WTC11 (cell line): ENCODE measurements around the gene RRP1. TPM values are rescaled to one million over a fixed set of nuclear protein-coding genes. Genes with fewer than 3 reads are reported as not detected.

Experiments
- ATAC-seq: fragments of 200-7000 bp; cut with Tn5 transposase; 2 replicates; pipeline ENCODE4 v1.10.0; 2021; ENCODE audit warnings: mild to moderate bottlenecking, moderate library complexity
- CTCF ChIA-PET: fragments of 300-600 bp; sonication (Branson Sonifier 250); formaldehyde crosslinking; loops from one replicate; lab custom pipeline; 2021; ENCODE audit warnings: antibody characterized with exemption; lab: Charles Lee
- POLR2A ChIA-PET: fragments of 350-600 bp; sonication (Branson Sonifier 250); formaldehyde crosslinking; loops from one replicate; lab custom pipeline; 2021; ENCODE audit warnings: antibody characterized with exemption; lab: Charles Lee
- DNase-seq: peaks from one replicate; pipeline ENCODE4 v3.0.0; 2021; ENCODE audit warnings: low spot score
- H3K27ac Mint-ChIP-seq: 2 replicates; pipeline ENCODE4 v1.8.0; 2021; ENCODE audit warnings: mixed read lengths
- H3K27me3 Mint-ChIP-seq: 2 replicates; pipeline ENCODE4 v1.8.0; 2021; ENCODE audit warnings: low read depth, mild to moderate bottlenecking, moderate library complexity, mixed read lengths
- H3K36me3 Mint-ChIP-seq: 2 replicates; pipeline ENCODE4 v1.8.0; 2021; ENCODE audit warnings: mixed read lengths
- H3K4me1 Mint-ChIP-seq: 2 replicates; pipeline ENCODE4 v1.8.0; 2022; ENCODE audit warnings: mixed read lengths
- H3K4me3 Mint-ChIP-seq: 2 replicates; pipeline ENCODE4 v1.8.0; 2021; ENCODE audit warnings: mild to moderate bottlenecking, moderate library complexity, mixed read lengths
- H3K9me3 Mint-ChIP-seq: 2 replicates; pipeline ENCODE4 v1.8.0; 2021; ENCODE audit warnings: mixed read lengths
- AR ChIP-seq: fragments of 250-450 bp; sonication (Bioruptor Pico); IDR thresholded peaks from 2 replicates; pipeline ENCODE4 v1.9.0; 2021; ENCODE audit warnings: mild to moderate bottlenecking
- ATF6 ChIP-seq: sonication (generic); formaldehyde crosslinking; IDR thresholded peaks from 2 replicates; pipeline ENCODE4 v1.8.1; 2023; ENCODE audit warnings: mild to moderate bottlenecking, missing genetic modification reagents
- CREM ChIP-seq: sonication (generic); formaldehyde crosslinking; IDR thresholded peaks from 2 replicates; pipeline ENCODE4 v1.8.1; 2022; ENCODE audit warnings: mild to moderate bottlenecking, missing genetic modification reagents, moderate library complexity
- E2F1 ChIP-seq: sonication (generic); formaldehyde crosslinking; IDR thresholded peaks from 2 replicates; pipeline ENCODE4 v1.8.0; 2022; ENCODE audit warnings: mild to moderate bottlenecking, missing genetic modification reagents
- EMX1 ChIP-seq: fragments of 250-450 bp; sonication (Bioruptor Pico); IDR thresholded peaks from 2 replicates; pipeline ENCODE4 v1.8.0; 2021; ENCODE audit warnings: mild to moderate bottlenecking
- FOXJ3 ChIP-seq: sonication (generic); formaldehyde crosslinking; IDR thresholded peaks from 2 replicates; pipeline ENCODE4 v1.9.0; 2021; ENCODE audit warnings: missing genetic modification reagents, mild to moderate bottlenecking, borderline replicate concordance
- FOXP4 ChIP-seq: sonication (generic); formaldehyde crosslinking; IDR thresholded peaks from 2 replicates; pipeline ENCODE4 v1.8.0; 2022; ENCODE audit warnings: mild to moderate bottlenecking, missing genetic modification reagents
- HMGA2 ChIP-seq: fragments of 250-450 bp; sonication (Bioruptor Pico); IDR thresholded peaks from 2 replicates; pipeline ENCODE4 v1.4.0; 2021; ENCODE audit warnings: mild to moderate bottlenecking, moderate library complexity
- IRF1 ChIP-seq: sonication (generic); formaldehyde crosslinking; IDR thresholded peaks from 2 replicates; pipeline ENCODE4 v1.8.0; 2023; ENCODE audit warnings: missing genetic modification reagents
- IRF2 ChIP-seq: sonication (generic); formaldehyde crosslinking; IDR thresholded peaks from 2 replicates; pipeline ENCODE4 v1.8.0; 2022; ENCODE audit warnings: low read depth, missing genetic modification reagents, borderline replicate concordance
- JUN ChIP-seq: sonication (generic); formaldehyde crosslinking; IDR thresholded peaks from 2 replicates; pipeline ENCODE4 v1.8.0; 2023; ENCODE audit warnings: mild to moderate bottlenecking, missing genetic modification reagents
- RORB ChIP-seq: fragments of 250-450 bp; sonication (Bioruptor Pico); IDR thresholded peaks from 2 replicates; pipeline ENCODE4 v1.9.0; 2021; ENCODE audit warnings: mild to moderate bottlenecking
- SMAD3 ChIP-seq: sonication (generic); formaldehyde crosslinking; IDR thresholded peaks from 2 replicates; pipeline ENCODE4 v1.8.0; 2022; ENCODE audit warnings: missing genetic modification reagents, mild to moderate bottlenecking, borderline replicate concordance
- SMAD4 ChIP-seq: sonication (generic); formaldehyde crosslinking; IDR thresholded peaks from 2 replicates; pipeline ENCODE4 v1.8.0; 2022; ENCODE audit warnings: mild to moderate bottlenecking, missing genetic modification reagents
- TEAD4 ChIP-seq: sonication (generic); formaldehyde crosslinking; IDR thresholded peaks from 2 replicates; pipeline ENCODE4 v1.8.0; 2022; ENCODE audit warnings: mild to moderate bottlenecking, missing genetic modification reagents
- ZBTB43 ChIP-seq: sonication (generic); formaldehyde crosslinking; IDR thresholded peaks from 2 replicates; pipeline ENCODE4 v1.8.1; 2023; ENCODE audit warnings: mild to moderate bottlenecking, missing genetic modification reagents
- ZNF138 ChIP-seq: sonication (generic); formaldehyde crosslinking; conservative IDR thresholded peaks from 2 replicates; pipeline ENCODE4 v1.8.1; 2022; ENCODE audit warnings: mild to moderate bottlenecking, moderate library complexity, missing genetic modification reagents
- ZNF512 ChIP-seq: sonication (generic); formaldehyde crosslinking; IDR thresholded peaks from 2 replicates; pipeline ENCODE4 v1.8.1; 2022; ENCODE audit warnings: missing genetic modification reagents, borderline replicate concordance
- total RNA-seq: library from RNA; stranded (reverse); gene quantifications from 3 replicates; pipeline ENCODE4 v1.2.3, GENCODE V29; 2021

The RRP1 gene
- total RNA-seq, 1 experiment from 2014 or later: 53.0 TPM

GRCh38 chr21:43808367-43808766 is 19.0 kb downstream of the RRP1 start:
- H3K4me3 Mint-ChIP-seq: no peak overlapping the region
- no peak overlapping the region for H3K27ac Mint-ChIP-seq
- no peaks in the 10 kb centered on the region for H3K27me3 Mint-ChIP-seq
- H3K9me3 Mint-ChIP-seq: no peaks in the 10 kb centered on the region
- peaks cover 13% of the 10 kb centered on the region for H3K4me1 Mint-ChIP-seq
- POLR2A ChIA-PET: interaction anchor here (1.6 kb wide), 1 partner anchor 133 kb away, joined by 4 read pairs; no protein-coding TSS in a partner anchor
- no peak for ATAC-seq
- peaks cover 4% of the 10 kb centered on the region; the same call in 1 of the 2 replicates for H3K36me3 Mint-ChIP-seq
- DNase-seq: no peak
- CTCF ChIA-PET: interaction anchor here (1.1 to 3.1 kb wide), 4 partner anchors 8 to 167 kb away, joined by 3 to 17 read pairs (median 8); no protein-coding TSS in a partner anchor
- TF ChIP-seq HMGA2 (CRISPR knock-in tag) (no peak), IRF1 (CRISPR knock-in tag) (no peak), SMAD4 (CRISPR knock-in tag) (no peak), AR (no peak), CREM (CRISPR knock-in tag) (no peak), E2F1 (CRISPR knock-in tag) (no peak), ZNF512 (CRISPR knock-in tag) (no peak), IRF2 (CRISPR knock-in tag) (no peak), TEAD4 (CRISPR knock-in tag) (no peak), FOXP4 (no peak), ZBTB43 (CRISPR knock-in tag) (no peak), FOXJ3 (CRISPR knock-in tag) (no peak), JUN (CRISPR knock-in tag) (no peak), ZNF138 (CRISPR knock-in tag) (no peak), EMX1 (CRISPR knock-in tag) (no peak), RORB (CRISPR knock-in tag) (no peak), ATF6 (CRISPR knock-in tag) (no peak), SMAD3 (CRISPR knock-in tag) (no peak)
- TF ChIP-seq, all 79 proteins: peak for 0
